HCT116 (cell line): ENCODE data around the gene ELMOD3. TPM values are rescaled to one million over a fixed set of nuclear protein-coding genes. Genes with fewer than 3 reads are reported as not detected.

Source experiments
- ATAC-seq: fragments of 200-7000 bp; cut with Tn5 transposase; 2 replicates; pipeline ENCODE4 v1.9.1; 2020; ENCODE audit warnings: mild to moderate bottlenecking, moderate library complexity
- BruUV-seq: library from RNA; stranded (reverse); fragments of 400-500 nt; replicated peaks from 2 replicates; lab custom pipeline; 2021; lab: Mats Ljungman, UMichigan
- CTCF ChIA-PET: fragments of 300-600 bp; sonication (Branson Sonifier 250); formaldehyde crosslinking; loops from one replicate; lab custom pipeline; 2021; ENCODE audit warnings: antibody characterized with exemption; lab: Charles Lee
- POLR2A ChIA-PET: fragments of 300-600, 350-600 bp; sonication (Branson Sonifier 250); formaldehyde crosslinking; loops from one replicate; lab custom pipeline; 2021; ENCODE audit warnings: antibody characterized with exemption; lab: Charles Lee
- RAD21 ChIA-PET, 2 experiments: fragments of 300-600 bp; sonication (Branson Sonifier 250); formaldehyde crosslinking; loops; one replicate each; lab custom pipeline; 2023; ENCODE audit warnings: low total read pairs in 2 of 2; ENCODE audit not compliant: uncharacterized antibody in 2 of 2, unreplicated experiment in 2 of 2, low non-redundant PET in 1 of 2; lab: Charles Lee
- DNase-seq: peaks from one replicate; pipeline ENCODE4 v3.0.0-alpha.2; 2010; ENCODE audit warnings: low read depth, low spot score
- H2AFZ ChIP-seq: fragments of 200-600 bp; shearing (Covaris generic), sonication (generic); 2 replicates; pipeline ENCODE4 v1.6.1; 2017; ENCODE audit warnings: low read depth, mixed run types, mixed read lengths, antibody characterized with exemption, low read length; ENCODE audit not compliant: poor library complexity, severe bottlenecking
- H3K27ac ChIP-seq: 2 replicates; pipeline ENCODE4 v1.5.1; 2012; ENCODE audit warnings: low read depth, low read length
- H3K27me3 ChIP-seq: fragments of 200-600 bp; sonication (generic); 2 replicates; pipeline ENCODE4 v1.6.1; 2016; ENCODE audit warnings: mixed run types, low read length, mixed read lengths; ENCODE audit not compliant: insufficient read depth
- H3K36me3 ChIP-seq, 2 experiments: fragments of 200-500 bp in 1 of 2; fragments of 200-600 bp in 1 of 2; sonication (Bioruptor generic) in 1 of 2; sonication (generic) in 1 of 2; 2 replicates each; pipeline versions ENCODE4 v1.5.1 to v1.6.1; 2014 to 2016; ENCODE audit warnings: low read length in 2 of 2, inconsistent platforms in 1 of 2, mixed read lengths in 1 of 2, mixed run types in 1 of 2; ENCODE audit not compliant: insufficient read depth in 2 of 2, control insufficient read depth in 1 of 2
- H3K4me1 ChIP-seq, 2 experiments: fragments of 200-600 bp in 1 of 2; sonication (generic) in 1 of 2; 2 replicates each; pipeline versions ENCODE4 v1.5.1 to v1.6.1; 2012 to 2017; ENCODE audit warnings: low read length in 2 of 2, inconsistent platforms in 1 of 2, mild to moderate bottlenecking in 1 of 2, mixed read lengths in 1 of 2, mixed run types in 1 of 2, moderate library complexity in 1 of 2; ENCODE audit not compliant: insufficient read depth in 2 of 2, control insufficient read depth in 1 of 2
- H3K4me2 ChIP-seq: fragments of 200-600 bp; sonication (generic); 2 replicates; pipeline ENCODE4 v1.6.1; 2017; ENCODE audit warnings: mixed run types, low read length, mixed read lengths
- H3K4me3 ChIP-seq, 2 experiments: fragments of 200-600 bp in 1 of 2; sonication (generic) in 1 of 2; replicated peaks in 1 of 2; 2 replicates each; pipeline ENCODE4 v1.5.1; 2011 to 2016; ENCODE audit warnings: low read length in 2 of 2, control low read depth in 1 of 2, low read depth in 1 of 2, mild to moderate bottlenecking in 1 of 2, mixed read lengths in 1 of 2, mixed run types in 1 of 2
- H3K79me2 ChIP-seq: fragments of 200-600 bp; sonication (generic); 2 replicates; pipeline ENCODE4 v1.6.1; 2017; ENCODE audit warnings: mild to moderate bottlenecking, mixed run types, low read length, moderate library complexity, mixed read lengths; ENCODE audit not compliant: insufficient read depth
- H3K9ac ChIP-seq: fragments of 200-600 bp; sonication (generic); 2 replicates; pipeline ENCODE4 v1.6.1; 2016; ENCODE audit warnings: low read length, mixed read lengths
- H3K9me2 ChIP-seq: fragments of 200-600 bp; sonication (generic), shearing (Covaris generic); 2 replicates; pipeline ENCODE4 v1.6.1; 2017; ENCODE audit warnings: mixed run types, mild to moderate bottlenecking, moderate library complexity; ENCODE audit not compliant: insufficient read depth
- H3K9me3 ChIP-seq, 2 experiments: fragments of 200-500 bp in 1 of 2; fragments of 200-600 bp in 1 of 2; sonication (Bioruptor generic) in 1 of 2; sonication (generic) in 1 of 2; 2 replicates each; pipeline ENCODE4 v1.6.1; 2014 to 2017; ENCODE audit warnings: low read length in 2 of 2, mixed read lengths in 2 of 2, inconsistent platforms in 1 of 2, low read depth in 1 of 2, mild to moderate bottlenecking in 1 of 2, mixed run types in 1 of 2, moderate library complexity in 1 of 2; ENCODE audit not compliant: control insufficient read depth in 1 of 2, insufficient read depth in 1 of 2
- H4K20me1 ChIP-seq: fragments of 200-600 bp; sonication (generic), shearing (Covaris generic); 2 replicates; pipeline ENCODE4 v1.6.1; 2017; ENCODE audit warnings: mixed run types, mild to moderate bottlenecking, moderate library complexity; ENCODE audit not compliant: insufficient read depth
- CBX3 ChIP-seq: IDR thresholded peaks from 2 replicates; pipeline ENCODE4 v1.6.1; 2012; ENCODE audit warnings: low read depth
- CEBPB ChIP-seq: IDR thresholded peaks from 2 replicates; pipeline ENCODE4 v1.6.1; 2012; ENCODE audit warnings: low read depth
- EGR1 ChIP-seq: IDR thresholded peaks from 2 replicates; pipeline ENCODE4 v1.6.1; 2012; ENCODE audit warnings: low read depth
- ELF1 ChIP-seq: IDR thresholded peaks from 2 replicates; pipeline ENCODE4 v1.6.1; 2012; ENCODE audit warnings: low read depth, borderline replicate concordance
- EZH2 ChIP-seq: fragments of 200-600 bp; sonication (generic); IDR thresholded peaks from 2 replicates; pipeline ENCODE4 v1.6.1; 2017; ENCODE audit warnings: antibody characterized with exemption, mixed run types
- EZH2phosphoT487 ChIP-seq: fragments of 200-600 bp; IDR thresholded peaks from 2 replicates; pipeline ENCODE4 v1.6.1; 2018; ENCODE audit warnings: antibody characterized with exemption, borderline replicate concordance
- FOSL1 ChIP-seq: IDR thresholded peaks from 2 replicates; pipeline ENCODE4 v1.6.1; 2012; ENCODE audit warnings: low read depth
- JUND ChIP-seq: IDR thresholded peaks from 2 replicates; pipeline ENCODE4 v1.6.1; 2012
- POLR2A ChIP-seq: IDR thresholded peaks from 2 replicates; pipeline ENCODE4 v1.7.0; 2011; ENCODE audit warnings: borderline replicate concordance; ENCODE audit not compliant: insufficient read depth, insufficient read length; ENCODE audit errors: extremely low read depth
- RAD21 ChIP-seq: IDR thresholded peaks from 2 replicates; pipeline ENCODE4 v1.6.1; 2012; ENCODE audit warnings: low read depth, mild to moderate bottlenecking
- SP1 ChIP-seq: IDR thresholded peaks from 2 replicates; pipeline ENCODE4 v1.6.1; 2012; ENCODE audit warnings: low read depth
- SRF ChIP-seq: IDR thresholded peaks from 2 replicates; pipeline ENCODE4 v1.6.1; 2012; ENCODE audit warnings: low read depth
- TCF7L2 ChIP-seq: IDR thresholded peaks from 2 replicates; pipeline ENCODE4 v1.7.0; 2011; ENCODE audit warnings: borderline replicate concordance, inconsistent platforms; ENCODE audit not compliant: insufficient read depth, insufficient read length; ENCODE audit errors: extremely low read depth
- YY1 ChIP-seq: IDR thresholded peaks from 2 replicates; pipeline ENCODE4 v1.6.1; 2011; ENCODE audit warnings: low read length, low read depth, moderate library complexity, mild to moderate bottlenecking; ENCODE audit not compliant: insufficient replicate concordance; ENCODE audit errors: extremely low read depth
- ZFX ChIP-seq: fragments of 450-650 bp; IDR thresholded peaks from 2 replicates; pipeline ENCODE4 v1.6.1; 2017
- ZNF274 ChIP-seq: fragments of 200-500 bp; sonication (Bioruptor generic); IDR thresholded peaks from 2 replicates; pipeline ENCODE4 v1.6.1; 2014; ENCODE audit warnings: mild to moderate bottlenecking, low read depth, low read length, inconsistent platforms
- intact Hi-C: fragments of 100-400 bp; cut with micrococcal nuclease; formaldehyde crosslinking; loops from 2 replicates; pipeline ENCODE4 v1.10.0; 2022
- total RNA-seq: library from RNA; stranded (reverse); gene quantifications from one replicate; pipeline ENCODE4 v1.2.1, GENCODE V29; 2021; ENCODE audit not compliant: unreplicated experiment
- TF ChIP-seq, protein P1 (sequence below): IDR thresholded peaks from 2 replicates; pipeline ENCODE4 v1.6.1; 2011; ENCODE audit warnings: mild to moderate bottlenecking, low read length, moderate library complexity; ENCODE audit not compliant: insufficient replicate concordance; ENCODE audit errors: extremely low read depth
- TF ChIP-seq, protein P2 (sequence below): IDR thresholded peaks from 2 replicates; pipeline ENCODE4 v1.6.1; 2012
- TF ChIP-seq, protein P3 (sequence below): IDR thresholded peaks from 2 replicates; pipeline ENCODE4 v1.6.1; 2012; ENCODE audit warnings: low read depth
- TF ChIP-seq, protein P4 (sequence below), 3 experiments: fragments of 200-600 bp in 1 of 3; sonication (generic) in 1 of 3; IDR thresholded peaks in 2 of 3; conservative IDR thresholded peaks in 1 of 3; 2 replicates each; pipeline ENCODE4 v1.5.1; 2012 to 2017; ENCODE audit warnings: low read depth in 2 of 3, low read length in 2 of 3, antibody characterized with exemption in 1 of 3, borderline replicate concordance in 1 of 3, control low read depth in 1 of 3, mild to moderate bottlenecking in 1 of 3, mixed read lengths in 1 of 3, mixed run types in 1 of 3, moderate library complexity in 1 of 3; ENCODE audit not compliant: insufficient read depth in 1 of 3

The ELMOD3 gene
- total RNA-seq, 1 experiment from 2014 or later = 9.2 TPM

DNA sequence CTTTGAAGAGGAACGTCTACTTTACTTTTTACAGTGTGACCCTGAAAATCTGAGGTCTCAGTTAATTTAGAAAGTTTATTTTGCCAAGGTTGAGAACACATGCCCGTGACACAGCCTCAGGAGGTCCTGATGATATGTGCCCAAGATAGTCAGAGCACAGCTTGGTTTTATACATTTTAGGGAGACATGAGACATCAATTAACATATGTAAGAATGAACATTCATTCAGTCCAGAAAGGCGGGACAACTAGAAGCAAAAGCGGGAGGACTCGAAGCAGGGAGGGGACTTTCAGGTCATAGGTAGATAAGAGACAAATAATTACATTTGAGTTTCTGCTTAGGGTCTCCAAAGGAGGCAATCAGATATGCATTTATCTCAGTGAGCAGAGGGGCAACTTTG, 23.7 kb downstream of the ELMOD3 start:
- intact Hi-C loops = no loop called here
- no peak for ATAC-seq
- ChIA-PET POLR2A (no interaction called here), CTCF (no interaction called here), RAD21 (no interaction called here)
- H3K4me1 ChIP-seq = no peaks in the 10 kb centered on the region
- no peaks in the 10 kb centered on the region for H3K9me3 ChIP-seq
- BruUV-seq = no TSS peak
- H3K79me2 ChIP-seq = no peaks in the 10 kb centered on the region
- no peaks in the 10 kb centered on the region for H3K9me2 ChIP-seq
- TF ChIP-seq, protein P1, sequence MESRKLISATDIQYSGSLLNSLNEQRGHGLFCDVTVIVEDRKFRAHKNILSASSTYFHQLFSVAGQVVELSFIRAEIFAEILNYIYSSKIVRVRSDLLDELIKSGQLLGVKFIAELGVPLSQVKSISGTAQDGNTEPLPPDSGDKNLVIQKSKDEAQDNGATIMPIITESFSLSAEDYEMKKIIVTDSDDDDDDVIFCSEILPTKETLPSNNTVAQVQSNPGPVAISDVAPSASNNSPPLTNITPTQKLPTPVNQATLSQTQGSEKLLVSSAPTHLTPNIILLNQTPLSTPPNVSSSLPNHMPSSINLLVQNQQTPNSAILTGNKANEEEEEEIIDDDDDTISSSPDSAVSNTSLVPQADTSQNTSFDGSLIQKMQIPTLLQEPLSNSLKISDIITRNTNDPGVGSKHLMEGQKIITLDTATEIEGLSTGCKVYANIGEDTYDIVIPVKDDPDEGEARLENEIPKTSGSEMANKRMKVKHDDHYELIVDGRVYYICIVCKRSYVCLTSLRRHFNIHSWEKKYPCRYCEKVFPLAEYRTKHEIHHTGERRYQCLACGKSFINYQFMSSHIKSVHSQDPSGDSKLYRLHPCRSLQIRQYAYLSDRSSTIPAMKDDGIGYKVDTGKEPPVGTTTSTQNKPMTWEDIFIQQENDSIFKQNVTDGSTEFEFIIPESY = no peak
- no peak for TF ChIP-seq CBX3
- TF ChIP-seq FOSL1 = no peak
- TF ChIP-seq, protein P2, sequence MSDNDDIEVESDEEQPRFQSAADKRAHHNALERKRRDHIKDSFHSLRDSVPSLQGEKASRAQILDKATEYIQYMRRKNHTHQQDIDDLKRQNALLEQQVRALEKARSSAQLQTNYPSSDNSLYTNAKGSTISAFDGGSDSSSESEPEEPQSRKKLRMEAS = no peak
- TF ChIP-seq, protein P3, sequence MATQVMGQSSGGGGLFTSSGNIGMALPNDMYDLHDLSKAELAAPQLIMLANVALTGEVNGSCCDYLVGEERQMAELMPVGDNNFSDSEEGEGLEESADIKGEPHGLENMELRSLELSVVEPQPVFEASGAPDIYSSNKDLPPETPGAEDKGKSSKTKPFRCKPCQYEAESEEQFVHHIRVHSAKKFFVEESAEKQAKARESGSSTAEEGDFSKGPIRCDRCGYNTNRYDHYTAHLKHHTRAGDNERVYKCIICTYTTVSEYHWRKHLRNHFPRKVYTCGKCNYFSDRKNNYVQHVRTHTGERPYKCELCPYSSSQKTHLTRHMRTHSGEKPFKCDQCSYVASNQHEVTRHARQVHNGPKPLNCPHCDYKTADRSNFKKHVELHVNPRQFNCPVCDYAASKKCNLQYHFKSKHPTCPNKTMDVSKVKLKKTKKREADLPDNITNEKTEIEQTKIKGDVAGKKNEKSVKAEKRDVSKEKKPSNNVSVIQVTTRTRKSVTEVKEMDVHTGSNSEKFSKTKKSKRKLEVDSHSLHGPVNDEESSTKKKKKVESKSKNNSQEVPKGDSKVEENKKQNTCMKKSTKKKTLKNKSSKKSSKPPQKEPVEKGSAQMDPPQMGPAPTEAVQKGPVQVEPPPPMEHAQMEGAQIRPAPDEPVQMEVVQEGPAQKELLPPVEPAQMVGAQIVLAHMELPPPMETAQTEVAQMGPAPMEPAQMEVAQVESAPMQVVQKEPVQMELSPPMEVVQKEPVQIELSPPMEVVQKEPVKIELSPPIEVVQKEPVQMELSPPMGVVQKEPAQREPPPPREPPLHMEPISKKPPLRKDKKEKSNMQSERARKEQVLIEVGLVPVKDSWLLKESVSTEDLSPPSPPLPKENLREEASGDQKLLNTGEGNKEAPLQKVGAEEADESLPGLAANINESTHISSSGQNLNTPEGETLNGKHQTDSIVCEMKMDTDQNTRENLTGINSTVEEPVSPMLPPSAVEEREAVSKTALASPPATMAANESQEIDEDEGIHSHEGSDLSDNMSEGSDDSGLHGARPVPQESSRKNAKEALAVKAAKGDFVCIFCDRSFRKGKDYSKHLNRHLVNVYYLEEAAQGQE = no peak
- no peak for TF ChIP-seq RAD21
- TF ChIP-seq POLR2A = no peak
- no peak for TF ChIP-seq EZH2phosphoT487
- no peak for TF ChIP-seq CEBPB
- TF ChIP-seq, protein P4, sequence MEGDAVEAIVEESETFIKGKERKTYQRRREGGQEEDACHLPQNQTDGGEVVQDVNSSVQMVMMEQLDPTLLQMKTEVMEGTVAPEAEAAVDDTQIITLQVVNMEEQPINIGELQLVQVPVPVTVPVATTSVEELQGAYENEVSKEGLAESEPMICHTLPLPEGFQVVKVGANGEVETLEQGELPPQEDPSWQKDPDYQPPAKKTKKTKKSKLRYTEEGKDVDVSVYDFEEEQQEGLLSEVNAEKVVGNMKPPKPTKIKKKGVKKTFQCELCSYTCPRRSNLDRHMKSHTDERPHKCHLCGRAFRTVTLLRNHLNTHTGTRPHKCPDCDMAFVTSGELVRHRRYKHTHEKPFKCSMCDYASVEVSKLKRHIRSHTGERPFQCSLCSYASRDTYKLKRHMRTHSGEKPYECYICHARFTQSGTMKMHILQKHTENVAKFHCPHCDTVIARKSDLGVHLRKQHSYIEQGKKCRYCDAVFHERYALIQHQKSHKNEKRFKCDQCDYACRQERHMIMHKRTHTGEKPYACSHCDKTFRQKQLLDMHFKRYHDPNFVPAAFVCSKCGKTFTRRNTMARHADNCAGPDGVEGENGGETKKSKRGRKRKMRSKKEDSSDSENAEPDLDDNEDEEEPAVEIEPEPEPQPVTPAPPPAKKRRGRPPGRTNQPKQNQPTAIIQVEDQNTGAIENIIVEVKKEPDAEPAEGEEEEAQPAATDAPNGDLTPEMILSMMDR (IDR thresholded peaks at IDR 0.05 in 2 of 3, conservative IDR thresholded peaks at IDR 0.05 in 1 of 3; ENCODE audit: borderline replicate concordance in 1 of 3, insufficient read depth in 1 of 3, low read depth in 2 of 3, low read length in 2 of 3) = no peak
- TF ChIP-seq ZFX = no peak
- TF ChIP-seq SP1 = no peak
- no peak for TF ChIP-seq YY1
- no peak for TF ChIP-seq EGR1
- no peak for TF ChIP-seq TCF7L2
- no peak for TF ChIP-seq JUND
- no peak for TF ChIP-seq ZNF274
- no peak for TF ChIP-seq SRF
- no peak for TF ChIP-seq EZH2
- TF ChIP-seq ELF1 = no peak
- DNase-seq = no peak
- H3K4me3 ChIP-seq = no peak overlapping the region
- H3K4me2 ChIP-seq = no peak overlapping the region
- H2AFZ ChIP-seq = no peak overlapping the region
- no peak overlapping the region for H3K27ac ChIP-seq
- no peaks in the 10 kb centered on the region for H3K27me3 ChIP-seq
- H3K9ac ChIP-seq = no peak overlapping the region
- H3K36me3 ChIP-seq = no peaks in the 10 kb centered on the region
- H4K20me1 ChIP-seq = no peaks in the 10 kb centered on the region
